ENCODE results near the gene ELL2. TPM values are rescaled to one million over a fixed set of nuclear protein-coding genes. Genes with fewer than 3 reads are reported as not detected.
A peak's percentile ranks its signal among the peaks of the same experiment; 100 is the strongest.

Gene ELL2
- total and polyA plus RNA-seq, 2 of the 13 experiments (the other 11 are each of a cell fraction or from before 2014, with no cell fraction given) = 78.9 to 97.1 TPM

GRCh38 chr5:95857185-95857945, 104.3 kb downstream of the ELL2 start (continued):
- TF ChIP-seq KLF12 (CRISPR knock-in tag; IDR thresholded peaks at IDR 0.05; ENCODE audit: borderline replicate concordance) = no peak
- TF ChIP-seq, protein P1, sequence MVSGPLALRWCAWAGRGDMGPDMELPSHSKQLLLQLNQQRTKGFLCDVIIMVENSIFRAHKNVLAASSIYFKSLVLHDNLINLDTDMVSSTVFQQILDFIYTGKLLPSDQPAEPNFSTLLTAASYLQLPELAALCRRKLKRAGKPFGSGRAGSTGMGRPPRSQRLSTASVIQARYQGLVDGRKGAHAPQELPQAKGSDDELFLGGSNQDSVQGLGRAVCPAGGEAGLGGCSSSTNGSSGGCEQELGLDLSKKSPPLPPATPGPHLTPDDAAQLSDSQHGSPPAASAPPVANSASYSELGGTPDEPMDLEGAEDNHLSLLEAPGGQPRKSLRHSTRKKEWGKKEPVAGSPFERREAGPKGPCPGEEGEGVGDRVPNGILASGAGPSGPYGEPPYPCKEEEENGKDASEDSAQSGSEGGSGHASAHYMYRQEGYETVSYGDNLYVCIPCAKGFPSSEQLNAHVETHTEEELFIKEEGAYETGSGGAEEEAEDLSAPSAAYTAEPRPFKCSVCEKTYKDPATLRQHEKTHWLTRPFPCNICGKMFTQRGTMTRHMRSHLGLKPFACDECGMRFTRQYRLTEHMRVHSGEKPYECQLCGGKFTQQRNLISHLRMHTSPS (CRISPR knock-in tag; IDR thresholded peaks at IDR 0.05; ENCODE audit: low read depth) = peak; percentile 70; the same call in 1 of the 2 replicates
- no peak for TF ChIP-seq NFE2 (CRISPR knock-in tag; IDR thresholded peaks at IDR 0.05)
- peak; percentile 95 for TF ChIP-seq JUND (CRISPR knock-in tag; IDR thresholded peaks at IDR 0.05)
- TF ChIP-seq ZNF605 (CRISPR knock-in tag; IDR thresholded peaks at IDR 0.05) = peak; percentile 96; the same call in 1 of the 2 replicates
- TF ChIP-seq PRMT3 (CRISPR knock-in tag; IDR thresholded peaks at IDR 0.05; ENCODE audit: borderline replicate concordance, low read depth) = 0 out of 2 replicates have a peak, but pooled peaks have one; percentile 64
- peak; percentile 73 for TF ChIP-seq MXD3 (CRISPR knock-in tag; IDR thresholded peaks at IDR 0.05)
- peak; percentile 86 for TF ChIP-seq ELF3 (CRISPR knock-in tag; IDR thresholded peaks at IDR 0.05)
- peak; percentile 87 for TF ChIP-seq IKZF5 (CRISPR knock-in tag; IDR thresholded peaks at IDR 0.05)
- TF ChIP-seq ZFP90 (CRISPR knock-in tag; IDR thresholded peaks at IDR 0.05; ENCODE audit: borderline replicate concordance) = peak; percentile 36; the same call in 1 of the 2 replicates
- TF ChIP-seq SMAD9 (CRISPR knock-in tag; IDR thresholded peaks at IDR 0.05) = no peak
- TF ChIP-seq, protein P2, sequence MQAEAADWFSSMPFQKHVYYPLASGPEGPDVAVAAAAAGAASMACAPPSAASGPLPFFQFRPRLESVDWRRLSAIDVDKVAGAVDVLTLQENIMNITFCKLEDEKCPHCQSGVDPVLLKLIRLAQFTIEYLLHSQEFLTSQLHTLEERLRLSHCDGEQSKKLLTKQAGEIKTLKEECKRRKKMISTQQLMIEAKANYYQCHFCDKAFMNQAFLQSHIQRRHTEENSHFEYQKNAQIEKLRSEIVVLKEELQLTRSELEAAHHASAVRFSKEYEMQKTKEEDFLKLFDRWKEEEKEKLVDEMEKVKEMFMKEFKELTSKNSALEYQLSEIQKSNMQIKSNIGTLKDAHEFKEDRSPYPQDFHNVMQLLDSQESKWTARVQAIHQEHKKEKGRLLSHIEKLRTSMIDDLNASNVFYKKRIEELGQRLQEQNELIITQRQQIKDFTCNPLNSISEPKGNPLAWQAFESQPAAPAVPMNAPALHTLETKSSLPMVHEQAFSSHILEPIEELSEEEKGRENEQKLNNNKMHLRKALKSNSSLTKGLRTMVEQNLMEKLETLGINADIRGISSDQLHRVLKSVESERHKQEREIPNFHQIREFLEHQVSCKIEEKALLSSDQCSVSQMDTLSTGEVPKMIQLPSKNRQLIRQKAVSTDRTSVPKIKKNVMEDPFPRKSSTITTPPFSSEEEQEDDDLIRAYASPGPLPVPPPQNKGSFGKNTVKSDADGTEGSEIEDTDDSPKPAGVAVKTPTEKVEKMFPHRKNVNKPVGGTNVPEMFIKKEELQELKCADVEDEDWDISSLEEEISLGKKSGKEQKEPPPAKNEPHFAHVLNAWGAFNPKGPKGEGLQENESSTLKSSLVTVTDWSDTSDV (CRISPR knock-in tag; IDR thresholded peaks at IDR 0.05) = peak; percentile 64; the same call in 1 of the 2 replicates
- 0 out of 2 replicates have a peak, but pooled peaks have one; percentile 60 for TF ChIP-seq ZNF879 (CRISPR knock-in tag; IDR thresholded peaks at IDR 0.05)
- TF ChIP-seq ZNF557 (CRISPR knock-in tag; IDR thresholded peaks at IDR 0.05) = 0 out of 2 replicates have a peak, but pooled peaks have one; percentile 83
- no peak for TF ChIP-seq CENPX (CRISPR knock-in tag; IDR thresholded peaks at IDR 0.05)
- peak; percentile 83 for TF ChIP-seq SKI (IDR thresholded peaks at IDR 0.05; ENCODE audit: partially characterized antibody)
- no peak for TF ChIP-seq POLR2AphosphoS2 (IDR thresholded peaks at IDR 0.05; ENCODE audit: low read depth, low read length)
- TF ChIP-seq SIX4 (CRISPR knock-in tag; IDR thresholded peaks at IDR 0.05) = 0 out of 2 replicates have a peak, but pooled peaks have one; percentile 40
- peak; percentile 78; the same call in 1 of the 2 replicates for TF ChIP-seq EED (CRISPR knock-in tag; IDR thresholded peaks at IDR 0.05)
- TF ChIP-seq MAF1 (CRISPR knock-in tag; IDR thresholded peaks at IDR 0.05; ENCODE audit: borderline replicate concordance) = no peak
- TF ChIP-seq ZNF614 (CRISPR knock-in tag; IDR thresholded peaks at IDR 0.05; ENCODE audit: borderline replicate concordance) = peak; percentile 56; the same call in 1 of the 2 replicates
- TF ChIP-seq ZNF138 (CRISPR knock-in tag; IDR thresholded peaks at IDR 0.05; ENCODE audit: low read depth) = 0 out of 2 replicates have a peak, but pooled peaks have one; percentile 28

Data from HepG2 (cell line).